22Rv1 (cell line): ENCODE data around the gene ADGRA1.

Source experiments
- CTCF ChIP-seq: fragments of 450-650 bp; IDR thresholded peaks from 2 replicates; pipeline ENCODE4 v1.5.1; 2017; ENCODE audit warnings: mild to moderate bottlenecking
- ZFX ChIP-seq: fragments of 450-650 bp; IDR thresholded peaks from 2 replicates; pipeline ENCODE4 v1.6.1; 2017; ENCODE audit warnings: antibody characterized with exemption, borderline replicate concordance

GRCh38 chr10:133131734-133132472, 44.2 kb downstream of the ADGRA1 start:
- TF ChIP-seq CTCF (no peak), ZFX (no peak)
